Kasumi-1 (cell line): Measurements from ENCODE around the gene PHLPP1.
A peak's percentile ranks its signal among the peaks of the same experiment; 100 is the strongest.

Experiments used
- DNase-seq, 2 experiments: peaks; one replicate each; lab custom pipeline; 2025; lab: John Stamatoyannopoulos, UW

Gene PHLPP1

DNA sequence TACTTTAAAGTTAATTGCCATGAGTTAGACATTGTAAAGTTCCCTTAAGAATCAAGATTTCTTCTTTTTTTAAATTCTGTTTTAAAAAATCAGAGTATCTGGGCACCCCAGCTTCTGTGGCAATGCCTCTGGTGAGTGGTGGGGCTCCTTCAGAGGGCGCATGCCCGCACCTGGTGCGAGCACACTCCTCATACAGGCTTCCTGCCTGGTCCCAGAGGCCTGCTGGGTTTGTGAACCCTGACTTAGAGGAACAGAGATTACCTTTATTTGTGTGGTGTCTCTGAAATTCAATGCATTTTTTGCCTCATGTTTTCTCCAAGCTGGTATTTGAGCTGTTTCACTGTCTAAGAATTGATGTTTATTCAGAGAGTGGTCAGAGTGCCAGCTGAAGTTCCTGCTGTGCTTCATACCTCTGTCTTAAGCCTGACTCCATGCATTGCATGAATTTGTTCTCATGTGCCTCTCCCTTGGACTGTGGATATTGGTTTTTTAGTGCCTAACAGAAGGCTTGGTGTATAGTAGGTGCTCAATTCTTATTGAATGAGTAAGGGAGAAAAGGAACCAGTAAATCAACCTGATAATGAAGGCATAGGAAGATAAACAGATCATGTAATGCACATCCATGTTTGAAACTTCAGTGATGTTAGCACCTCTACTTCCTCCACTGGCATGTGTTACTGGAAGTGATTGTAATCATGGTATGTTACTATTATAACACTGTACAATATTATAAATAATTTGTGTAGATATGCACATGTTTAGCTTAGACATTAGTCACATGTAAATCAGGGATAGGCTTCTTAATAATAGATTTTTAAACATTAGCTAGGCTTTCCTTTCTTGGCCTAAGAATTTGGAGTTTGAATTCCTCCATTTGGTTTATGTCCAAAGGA lies 29.0 kb downstream of the PHLPP1 start:
- DNase-seq: no peak

DNA sequence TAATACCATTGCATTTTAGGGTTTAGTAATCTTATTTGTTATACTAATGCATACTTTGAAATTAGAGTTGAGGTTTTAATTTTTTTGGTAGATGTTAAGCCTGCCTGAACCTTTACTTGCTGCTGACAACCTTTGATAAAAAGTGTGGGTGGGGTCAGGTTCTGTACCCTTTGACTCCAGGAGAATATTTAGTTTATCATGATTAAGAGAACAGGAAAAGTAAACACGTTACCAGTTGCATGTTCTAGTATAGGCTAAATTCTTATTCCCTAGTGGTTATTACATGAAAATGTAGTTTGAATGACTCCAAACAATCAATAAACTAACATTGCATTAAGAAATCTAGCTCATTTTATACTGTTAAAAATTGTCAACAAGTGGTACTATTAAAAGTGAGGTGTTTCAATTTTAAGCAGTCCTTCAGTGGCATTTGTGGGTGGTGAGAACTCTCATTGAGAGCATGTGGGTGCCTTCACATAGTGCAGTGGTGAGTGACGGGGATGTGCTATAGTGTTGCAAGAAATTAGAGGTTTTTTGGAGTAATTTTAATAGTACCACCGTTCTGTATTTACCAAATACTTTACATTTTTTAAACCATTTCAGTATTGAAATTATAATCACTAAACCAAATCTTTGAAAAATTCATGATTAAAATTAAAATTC lies 29.9 kb downstream of the PHLPP1 start:
- no peak for DNase-seq

DNA sequence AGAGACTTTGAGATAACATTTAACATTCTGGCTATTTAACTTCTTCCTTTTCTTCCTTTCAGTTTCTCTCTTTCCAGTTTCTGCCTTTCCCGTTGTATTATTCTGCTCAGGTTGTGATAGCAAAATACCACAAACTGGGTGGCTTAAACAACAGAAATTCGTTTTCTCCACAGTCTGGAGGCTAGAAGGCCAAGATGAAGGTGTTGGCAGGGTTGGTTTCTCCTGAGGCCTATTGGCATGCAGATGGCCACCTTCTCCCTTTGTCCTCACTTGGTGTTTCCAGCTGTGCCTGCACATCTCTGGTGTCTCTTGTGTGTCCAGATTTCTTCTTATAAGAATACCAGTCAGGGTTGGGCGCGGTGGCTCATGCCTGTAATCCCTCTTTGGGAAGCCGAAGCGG lies 34.0 kb downstream of the PHLPP1 start:
- DNase-seq: no peak

DNA sequence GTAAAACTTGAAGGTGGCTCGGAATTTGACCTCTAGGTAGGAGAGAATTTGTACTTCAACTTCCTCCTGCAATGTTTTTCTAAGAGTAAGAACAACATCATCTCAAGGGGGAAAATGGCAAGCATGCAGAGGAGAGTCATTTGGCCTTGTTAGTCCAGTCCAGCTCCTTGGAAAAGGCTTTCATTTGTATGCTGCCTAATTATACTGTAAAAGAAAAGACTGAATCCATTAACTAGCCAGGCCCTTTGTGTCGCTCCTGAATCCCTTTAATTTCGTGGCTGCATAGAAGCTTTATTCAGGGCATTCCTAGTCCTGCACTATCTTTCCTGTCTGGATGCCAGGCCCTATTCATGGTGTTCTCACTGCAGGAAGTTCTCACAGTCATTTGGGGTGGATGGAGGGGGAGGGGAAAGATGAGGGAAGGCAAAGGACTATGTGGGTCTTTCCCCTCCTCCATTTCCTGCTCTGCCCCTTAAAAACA lies 36.0 kb downstream of the PHLPP1 start:
- no peak for DNase-seq

DNA sequence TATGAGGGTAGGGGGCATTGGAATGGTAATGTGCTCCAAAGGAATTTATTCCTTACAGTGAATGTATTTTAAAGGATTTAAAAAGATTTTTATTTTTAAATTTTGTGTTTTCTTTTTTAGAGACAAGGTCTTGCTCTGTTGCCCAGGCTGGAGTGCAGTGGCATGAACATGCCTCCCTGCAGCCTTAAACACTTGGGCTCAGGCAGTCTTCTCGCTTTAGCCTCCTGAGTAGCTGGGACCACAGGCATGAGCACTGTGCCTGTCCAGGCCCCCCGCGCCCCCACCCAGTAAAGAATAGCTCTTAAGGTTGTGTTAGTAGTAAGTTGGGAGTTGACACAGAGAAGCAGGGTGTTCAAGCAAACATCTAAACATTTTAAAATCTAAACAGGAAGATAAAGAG lies 36.6 kb downstream of the PHLPP1 start:
- no peak for DNase-seq

DNA sequence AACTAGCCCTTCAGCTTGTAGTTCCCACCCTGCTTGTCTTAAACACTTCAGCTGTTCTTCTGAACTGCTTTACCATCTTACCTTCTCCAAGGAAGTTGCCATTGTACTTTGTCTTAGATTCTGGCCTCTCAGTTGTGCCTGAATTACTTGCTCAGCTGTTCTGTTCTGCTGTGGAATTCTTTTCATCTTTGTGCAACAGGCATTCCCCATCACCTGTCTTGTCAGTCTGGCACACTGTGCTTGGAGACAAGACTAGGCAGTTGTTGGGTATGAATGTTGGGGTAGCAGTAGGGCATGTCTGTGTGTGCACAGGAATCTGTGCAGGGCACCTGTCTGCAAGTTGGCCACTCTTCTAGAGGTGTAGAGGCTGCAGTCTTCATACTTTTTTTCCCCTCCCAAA lies 38.7 kb downstream of the PHLPP1 start:
- DNase-seq: no peak

DNA sequence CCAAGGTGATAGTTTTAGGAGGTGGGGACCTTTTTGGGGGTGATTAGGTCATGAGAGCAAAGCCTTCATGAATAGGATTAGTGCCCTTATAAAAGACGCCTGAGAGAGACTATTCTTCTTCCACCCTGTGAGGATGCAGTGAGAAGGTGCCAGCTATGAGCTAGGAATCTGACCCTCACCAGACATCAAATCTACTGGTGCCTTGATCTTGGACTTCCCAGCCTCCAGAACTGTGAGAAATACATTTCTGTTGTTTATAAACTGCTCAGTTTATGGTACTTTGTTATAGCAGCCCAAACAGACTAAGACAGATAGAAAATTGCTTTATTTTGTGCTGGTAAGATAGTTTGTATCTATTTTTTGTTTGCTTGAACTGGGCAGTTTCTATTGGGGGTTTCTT lies 40.1 kb downstream of the PHLPP1 start:
- no peak for DNase-seq

DNA sequence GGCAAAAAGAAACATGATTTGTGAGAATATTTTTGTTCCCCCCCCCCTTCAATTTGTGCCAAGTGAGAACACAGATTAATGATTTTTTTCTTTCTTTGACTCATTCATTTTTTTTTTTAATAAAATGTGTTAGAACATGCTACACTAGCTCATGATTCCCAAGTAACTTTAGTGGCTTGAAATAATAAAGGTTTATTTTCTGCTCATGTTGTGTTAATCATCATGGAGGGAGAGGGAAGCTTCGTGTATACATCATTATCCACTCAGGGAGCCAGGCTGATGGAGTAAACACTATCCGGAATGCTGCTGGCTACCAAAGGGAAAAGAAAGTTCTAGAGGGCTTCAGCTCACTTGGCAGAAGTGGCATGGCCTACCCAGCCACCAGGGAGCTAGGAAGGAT lies 40.6 kb downstream of the PHLPP1 start:
- no peak for DNase-seq

DNA sequence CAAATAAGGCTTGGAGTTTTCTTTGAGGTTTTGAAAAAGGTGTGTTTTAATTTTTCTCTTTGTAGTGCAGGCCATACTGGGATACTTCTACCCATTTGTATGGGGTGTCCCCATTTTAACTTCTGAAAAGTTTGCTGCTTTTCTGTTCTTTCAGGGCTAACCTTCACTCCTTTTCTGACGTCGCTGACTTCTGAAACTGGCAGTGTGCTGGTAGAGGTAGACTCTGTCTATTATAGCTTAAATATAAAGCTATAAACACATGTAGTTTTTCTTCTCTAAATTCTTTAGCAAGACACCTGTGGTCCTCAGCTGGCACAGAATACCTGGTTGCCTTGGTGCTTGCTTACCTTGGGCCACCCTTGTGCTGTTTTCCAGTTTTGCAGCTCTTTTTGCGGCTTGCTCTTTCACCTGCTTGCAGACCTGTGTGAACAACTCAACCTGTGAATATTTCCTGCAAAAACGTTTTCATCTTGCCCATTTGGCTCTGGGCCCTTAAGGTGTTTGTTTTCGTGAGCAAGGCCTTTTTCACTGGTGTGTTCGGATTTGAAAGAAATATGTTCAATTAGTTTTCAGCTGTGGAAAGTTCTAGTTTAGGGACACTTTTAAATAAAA lies 42.2 kb downstream of the PHLPP1 start:
- no peak for DNase-seq

DNA sequence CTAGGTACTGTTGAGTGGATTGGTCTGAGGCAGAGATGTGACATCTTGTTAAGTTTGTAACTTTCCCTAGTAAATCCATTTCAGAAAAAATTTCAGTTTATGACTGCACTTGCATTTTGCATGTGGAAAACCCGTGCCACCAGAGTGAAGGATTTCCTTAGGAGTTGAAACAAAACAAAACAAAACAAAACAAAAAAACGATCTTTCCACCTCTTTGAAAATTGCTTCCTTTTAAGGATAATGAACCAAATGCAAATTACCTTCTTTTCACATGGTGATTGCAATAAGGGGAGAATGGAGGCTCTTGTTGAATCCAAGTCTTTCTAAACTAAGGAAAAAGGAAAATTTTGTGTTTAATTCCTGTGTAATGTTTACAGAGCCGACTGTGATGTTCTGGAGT lies 43.2 kb downstream of the PHLPP1 start:
- no peak for DNase-seq

DNA sequence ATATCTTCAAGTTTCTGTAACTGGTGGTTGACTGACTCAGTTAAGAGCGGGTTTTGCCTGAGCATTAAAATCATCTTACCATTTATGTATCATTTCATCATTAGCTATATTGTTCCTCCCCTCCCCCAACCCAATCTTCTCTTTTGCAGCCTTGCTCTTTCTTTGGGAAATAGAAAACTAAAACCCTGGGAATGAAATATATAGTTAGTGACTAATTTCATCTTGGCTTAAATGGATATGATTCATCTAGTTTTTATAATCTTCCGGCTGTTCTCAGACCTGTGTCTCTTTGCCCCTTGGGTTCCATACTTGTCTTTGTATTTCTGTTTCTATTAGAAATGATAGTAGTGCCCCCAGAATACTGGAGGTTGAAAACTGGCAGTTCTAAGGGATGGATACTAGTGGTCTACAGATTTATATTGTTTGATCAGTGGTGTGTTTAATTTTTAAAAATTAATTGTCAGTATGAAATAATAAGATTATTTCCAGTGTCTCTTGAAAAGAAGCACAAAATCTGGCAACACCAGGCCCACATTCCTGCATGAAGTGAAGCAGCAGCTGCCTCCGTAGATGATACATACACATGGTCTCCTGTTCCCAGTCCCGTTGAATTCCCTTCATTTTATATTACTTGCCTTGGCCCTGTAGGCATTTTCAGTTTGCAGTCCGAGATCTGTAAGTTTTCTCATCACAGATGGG lies 44.5 kb downstream of the PHLPP1 start:
- no peak for DNase-seq

DNA sequence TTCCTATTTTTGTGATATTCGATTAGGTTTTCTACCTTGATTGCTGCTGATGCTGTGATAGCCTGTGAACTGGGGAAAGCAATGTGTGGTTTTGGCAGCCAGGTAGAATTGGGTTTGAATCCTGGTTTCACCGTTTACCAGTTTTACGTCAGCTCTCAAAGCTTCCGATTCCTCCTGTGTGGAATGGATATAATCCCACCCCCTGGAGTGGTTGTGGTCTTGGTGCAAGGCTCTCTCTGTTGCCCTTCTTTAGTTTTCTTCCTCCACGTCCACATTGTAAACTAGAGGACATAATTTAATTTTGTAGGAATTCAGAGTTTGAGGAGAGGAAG lies 45.0 kb downstream of the PHLPP1 start:
- no peak for DNase-seq

DNA sequence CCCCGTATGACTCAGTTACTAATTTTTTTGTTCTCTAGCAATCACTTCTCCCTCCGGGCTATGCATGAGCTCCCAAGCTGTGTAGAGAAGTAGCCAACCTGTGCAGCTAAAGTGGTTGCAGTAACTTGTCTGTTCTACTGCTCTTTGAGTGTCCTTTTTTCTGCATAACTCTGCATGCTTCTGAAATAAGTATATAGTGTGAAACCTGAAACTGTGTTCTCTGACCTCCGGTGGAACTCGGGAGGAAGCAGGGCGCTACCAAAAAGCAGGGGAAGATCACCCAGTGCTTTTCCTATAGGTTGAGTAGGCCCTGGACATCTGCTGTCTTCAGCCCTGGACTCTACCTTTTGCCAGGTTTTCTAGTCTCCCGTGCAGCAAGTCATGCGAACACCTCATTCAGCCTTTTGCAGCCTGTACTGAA lies 47.8 kb downstream of the PHLPP1 start:
- DNase-seq: peak; percentile 15 to 16

DNA sequence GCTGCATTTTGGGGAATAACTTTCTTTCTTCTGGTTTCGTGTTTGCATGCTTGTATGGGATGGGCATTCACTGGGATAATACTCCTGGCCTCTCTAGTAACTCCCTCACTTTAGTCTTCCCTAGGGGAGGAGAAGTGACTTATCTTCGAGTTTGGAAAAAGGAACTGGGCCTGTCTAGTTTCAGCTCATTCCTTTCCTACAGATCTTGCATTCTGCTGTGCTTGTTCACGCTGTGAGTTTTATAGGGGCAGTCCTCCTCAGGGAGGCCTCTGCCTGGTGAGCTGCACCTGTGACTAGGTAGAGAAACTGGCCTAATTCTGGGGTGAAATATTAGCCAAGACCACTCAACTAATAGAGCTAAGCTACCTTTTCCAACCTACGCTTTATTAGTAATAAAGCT lies 50.9 kb downstream of the PHLPP1 start:
- DNase-seq: no peak

DNA sequence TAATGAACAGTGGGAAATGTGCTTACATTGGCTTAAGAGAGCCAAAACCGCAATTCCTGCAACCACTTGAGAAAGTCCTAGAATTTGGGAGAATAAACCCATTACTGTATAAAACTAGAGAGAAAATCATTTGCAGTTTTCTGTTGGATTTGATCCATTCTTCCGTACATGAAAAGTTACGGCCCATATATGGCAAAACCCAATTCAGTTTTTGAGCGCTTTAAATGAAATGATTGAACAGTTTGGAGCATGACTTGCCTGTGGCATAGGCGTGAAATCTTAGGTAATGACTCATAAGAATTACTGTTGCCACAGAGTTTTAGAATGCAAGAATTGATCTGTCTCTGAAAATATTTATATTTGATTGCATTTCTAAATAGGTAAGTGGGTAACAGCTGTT lies 52.0 kb downstream of the PHLPP1 start:
- no peak for DNase-seq

DNA sequence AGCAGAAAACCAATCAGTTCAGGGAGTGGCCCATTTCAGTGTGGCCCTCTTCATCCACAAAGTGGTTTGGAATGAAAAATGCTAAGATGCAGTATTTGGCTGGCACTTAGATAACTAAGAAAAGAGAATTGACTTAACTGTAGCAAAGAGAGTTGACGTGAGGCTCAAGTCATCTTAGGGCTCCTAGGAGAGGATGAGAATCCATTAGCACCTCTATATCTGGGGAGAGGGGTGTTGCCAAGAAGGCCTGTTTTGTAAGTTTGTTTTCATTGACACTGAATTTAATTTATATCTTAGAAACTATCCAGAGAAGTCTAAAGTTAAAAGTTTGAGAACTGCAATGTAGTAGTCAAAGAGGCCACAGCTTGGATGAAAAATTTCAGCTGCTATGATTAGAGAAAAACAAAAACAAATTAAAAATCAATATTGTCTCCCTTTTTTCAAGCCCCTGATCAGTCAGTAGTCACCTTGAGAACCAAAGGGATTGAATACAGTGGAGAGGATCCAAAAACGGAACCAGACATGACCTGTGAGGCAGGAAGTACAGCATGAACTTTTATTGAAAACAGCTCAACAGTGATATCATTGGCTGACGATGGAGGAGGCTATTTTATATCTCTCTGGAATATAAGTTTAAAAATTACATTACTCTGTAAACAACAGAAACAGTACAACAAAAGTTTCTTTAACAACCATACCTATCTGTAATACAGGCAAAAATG lies 52.7 kb downstream of the PHLPP1 start:
- no peak for DNase-seq

DNA sequence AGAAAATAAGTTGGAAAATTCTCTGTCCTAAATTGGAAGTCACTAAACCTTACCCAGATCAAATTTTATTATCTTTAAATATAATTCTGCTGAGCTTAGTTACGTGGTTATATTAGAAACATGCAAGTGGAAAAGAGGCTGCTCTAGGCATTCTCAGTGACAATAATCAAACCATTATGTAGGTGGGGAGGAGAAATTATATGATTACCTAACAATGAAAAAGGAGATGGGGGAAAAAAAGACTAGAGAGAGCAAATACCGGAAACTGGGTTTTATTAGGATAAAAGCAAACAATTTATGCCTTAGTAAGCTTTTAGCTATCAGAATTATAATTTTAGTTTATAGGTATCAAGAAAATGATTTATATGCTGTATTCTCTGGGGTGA lies 53.2 kb downstream of the PHLPP1 start:
- no peak for DNase-seq

DNA sequence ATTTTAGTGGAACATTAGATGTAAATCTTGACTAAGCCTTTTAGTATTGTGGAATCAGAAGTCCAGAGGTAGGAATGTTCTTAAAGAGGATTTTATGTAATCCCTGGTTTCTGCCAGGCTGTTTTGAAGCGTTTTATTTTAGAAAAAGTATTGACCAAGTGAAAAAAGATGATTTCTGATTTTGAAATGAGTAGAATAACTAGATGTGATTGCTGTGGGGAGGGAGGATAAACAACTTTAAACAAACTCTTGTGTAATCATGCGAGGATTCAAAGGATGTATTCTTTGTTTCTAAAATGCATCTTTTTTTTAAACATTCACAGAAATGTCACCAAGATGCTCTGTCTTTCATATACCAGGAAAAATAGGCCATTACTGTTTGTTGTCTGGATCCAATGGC lies 53.9 kb downstream of the PHLPP1 start:
- no peak for DNase-seq

DNA sequence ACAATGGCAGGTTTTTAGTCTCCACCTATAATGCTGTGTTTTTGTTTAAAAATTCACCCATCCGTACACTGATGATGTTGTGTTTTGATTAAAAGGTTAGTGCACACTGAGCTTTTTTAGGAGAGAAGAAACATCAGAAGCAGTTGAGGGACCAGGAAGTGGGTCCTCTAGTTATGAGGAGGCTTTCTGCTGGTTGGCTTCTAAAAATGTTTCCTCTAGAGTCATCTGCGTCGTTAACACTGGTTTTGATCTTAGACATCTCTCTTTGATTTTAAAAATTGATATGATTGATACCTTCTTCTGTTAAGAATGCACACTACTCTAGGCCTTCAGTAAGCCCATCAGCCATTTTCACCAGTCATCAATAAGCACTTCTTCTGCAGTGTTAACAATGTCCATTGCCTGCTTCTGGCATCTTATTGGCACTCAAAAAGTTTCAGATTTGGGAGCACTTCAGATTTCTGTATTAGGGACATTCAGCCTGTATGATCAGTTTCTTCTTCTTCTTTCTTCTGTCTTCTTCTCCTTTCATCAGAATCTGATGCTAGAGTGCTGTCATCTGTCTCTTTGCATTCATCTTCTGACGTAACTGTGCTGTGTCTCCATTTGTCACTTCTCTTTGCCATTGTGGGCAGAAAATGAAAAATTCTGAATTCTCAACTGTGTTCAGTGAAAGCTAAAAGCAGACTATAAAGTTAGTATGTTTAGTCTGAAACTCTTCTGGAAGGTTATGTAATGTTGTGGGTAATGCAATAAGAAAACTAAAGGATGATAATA lies 56.3 kb downstream of the PHLPP1 start:
- no peak for DNase-seq

DNA sequence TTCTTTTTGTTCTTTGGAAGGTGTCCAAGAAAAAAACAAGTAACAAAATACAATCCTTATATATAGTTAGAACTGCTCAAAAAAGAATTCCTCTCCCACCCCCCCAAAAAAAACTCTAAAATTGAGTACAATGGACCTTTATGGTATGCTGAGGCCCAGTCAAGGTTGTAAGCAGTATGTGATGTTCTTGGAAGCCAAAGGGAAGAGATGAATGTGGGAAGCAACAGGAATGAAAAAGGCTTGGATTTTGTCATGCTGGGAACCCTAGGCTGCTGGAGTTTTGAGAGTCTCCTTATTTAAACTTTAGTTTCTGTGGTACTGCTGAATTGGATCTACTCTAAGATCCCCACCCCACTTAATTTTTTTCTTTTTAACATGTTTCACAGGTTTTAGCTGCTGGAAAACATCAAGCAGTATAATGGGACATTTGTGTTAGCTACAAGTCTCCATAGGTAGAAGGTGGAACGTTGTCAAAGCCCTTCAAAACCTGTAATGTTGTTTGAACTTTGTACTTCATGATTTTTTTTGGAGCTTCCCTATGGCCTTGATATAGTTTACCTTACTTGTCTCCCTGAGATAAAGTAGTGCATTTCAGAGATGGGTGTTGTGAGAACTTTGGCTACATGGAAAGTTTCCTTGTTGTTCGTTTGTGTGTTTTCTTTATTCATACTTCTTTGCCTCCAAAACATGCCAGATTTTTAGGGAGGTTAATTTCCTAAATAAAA lies 57.7 kb downstream of the PHLPP1 start:
- no peak for DNase-seq
